GM18505 (cell line): Measurements from ENCODE around the gene CCDC93.
"Not testable (repeated sequence)": the region's sequence is repeated elsewhere in the genome, so short reads cannot be mapped to it uniquely, and the experiment has no call there.

Source experiments
- ATAC-seq: cut with Tn5 transposase; IDR thresholded peaks from one replicate; pipeline ENCODE4 v1.9.1; 2021; ENCODE audit not compliant: unreplicated experiment
- POLR2A ChIP-seq: IDR thresholded peaks from 4 replicates; pipeline ENCODE4 v1.6.1; 2011; ENCODE audit warnings: borderline replicate concordance; ENCODE audit not compliant: insufficient read depth, insufficient read length; ENCODE audit errors: extremely low read depth

The CCDC93 gene

DNA sequence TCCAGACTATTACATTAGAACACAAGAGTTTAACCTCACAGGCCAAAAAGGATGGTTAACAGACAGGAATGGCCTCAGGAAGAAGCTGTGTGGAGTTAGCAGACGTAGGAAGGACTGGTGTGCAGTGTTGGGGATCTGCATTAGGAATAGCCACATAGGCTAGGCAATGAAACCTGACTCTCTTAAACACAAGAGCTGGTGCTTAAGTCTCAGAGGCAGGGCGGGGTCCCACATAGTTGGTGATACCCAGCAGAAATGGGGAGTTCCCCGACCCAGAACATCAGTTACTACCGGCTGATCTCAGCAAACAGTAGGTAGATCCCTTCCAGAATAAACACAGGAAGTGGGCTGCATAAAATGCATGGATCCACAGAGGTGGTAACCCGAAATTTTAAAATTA lies 64.1 kb downstream of the CCDC93 start:
- TF ChIP-seq POLR2A, result no peak
- no peak for ATAC-seq

DNA sequence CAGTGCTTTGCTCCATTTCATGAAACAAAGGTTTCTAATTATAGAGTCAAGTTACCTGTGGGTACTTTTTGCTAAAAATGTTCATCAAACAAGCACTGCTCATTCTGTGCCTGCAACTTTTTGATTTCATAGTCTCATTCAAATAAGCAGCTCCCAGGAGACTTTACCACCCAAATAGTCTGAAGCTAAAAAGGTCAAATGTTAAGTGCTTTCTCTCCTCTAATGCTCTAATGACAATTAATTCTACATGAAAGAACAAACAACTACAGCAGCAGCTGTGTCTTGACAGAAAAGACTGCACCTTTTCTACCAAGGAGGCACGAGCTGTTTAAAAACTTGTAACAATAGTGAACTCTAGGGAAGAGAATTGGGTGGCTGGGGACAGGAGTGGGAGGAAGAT lies 65.3 kb downstream of the CCDC93 start:
- ATAC-seq, result no peak

DNA sequence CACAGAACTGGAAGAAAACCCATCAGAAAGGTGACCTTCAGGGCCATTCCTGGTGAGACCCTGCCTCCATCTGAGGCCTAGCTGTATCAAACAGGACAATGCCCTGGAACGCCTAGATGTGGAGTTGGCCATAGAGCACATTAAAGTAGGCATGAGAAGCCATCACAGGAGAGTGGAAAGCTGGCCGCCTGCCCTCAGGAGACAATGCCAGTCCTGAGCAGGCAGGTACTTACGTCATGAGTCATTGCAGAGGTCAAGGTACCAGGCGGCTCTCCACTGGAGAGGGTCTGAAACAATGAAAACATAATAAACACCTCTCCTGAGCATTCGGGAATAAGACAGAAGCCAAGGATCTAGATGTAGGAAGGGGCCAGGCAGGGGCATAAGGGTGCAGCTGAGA lies 68.6 kb downstream of the CCDC93 start:
- no peak for ATAC-seq
- no peak for TF ChIP-seq POLR2A

More for the DNA sequence above, 65.3 kb downstream of the CCDC93 start:
- no peak for TF ChIP-seq POLR2A

DNA sequence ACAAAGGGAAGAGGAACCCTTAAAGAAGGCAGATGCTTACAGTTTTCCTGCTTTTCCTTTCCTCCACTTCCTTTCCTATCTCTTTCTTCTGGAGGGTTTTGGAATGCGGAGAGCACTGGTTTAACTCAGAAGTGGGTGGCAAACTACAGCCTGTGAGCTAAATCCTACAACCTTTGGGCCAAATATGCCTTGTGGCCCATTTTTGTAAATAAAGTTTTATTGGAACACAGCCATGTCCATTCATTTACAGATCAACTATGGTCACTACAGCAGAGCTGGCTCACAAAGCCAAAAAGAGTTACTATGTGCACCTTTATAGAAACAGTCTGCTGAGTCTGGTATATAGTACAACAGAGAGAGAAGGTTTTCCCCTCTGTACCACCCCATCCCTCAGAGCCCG lies 69.1 kb downstream of the CCDC93 start:
- no peak for TF ChIP-seq POLR2A
- ATAC-seq, result no peak

DNA sequence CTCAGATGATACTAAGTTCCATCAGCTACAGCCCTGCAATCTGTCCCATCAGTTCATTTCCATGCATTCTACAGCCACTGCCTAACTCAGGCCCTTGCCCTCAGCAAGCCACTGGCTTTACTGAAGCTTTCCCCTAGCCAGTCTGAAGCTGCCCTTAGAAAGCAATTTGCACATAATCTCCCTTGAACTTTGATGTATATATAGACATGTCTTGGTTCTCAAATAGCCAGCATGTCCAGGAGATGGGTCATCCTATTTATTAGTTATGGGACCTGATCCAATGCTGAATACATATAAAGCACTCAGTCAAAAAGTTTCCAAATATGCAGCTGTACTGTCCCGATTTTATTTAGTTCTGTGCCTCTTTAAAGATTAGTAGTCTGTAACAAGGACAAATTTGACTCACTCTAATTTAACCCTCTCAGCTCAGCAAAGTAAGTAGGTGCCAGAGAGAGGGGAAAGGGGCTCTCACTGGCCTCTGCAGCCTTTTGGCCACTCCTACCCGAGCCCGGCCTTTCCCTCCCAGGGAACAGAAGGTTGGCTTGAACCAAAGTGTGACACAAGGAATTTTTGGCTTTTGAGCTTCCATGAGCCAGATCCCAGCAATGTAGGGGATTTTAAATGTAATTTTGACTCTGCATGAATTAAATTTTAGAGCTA lies 70.7 kb downstream of the CCDC93 start:
- no peak for TF ChIP-seq POLR2A
- ATAC-seq, result no peak

DNA sequence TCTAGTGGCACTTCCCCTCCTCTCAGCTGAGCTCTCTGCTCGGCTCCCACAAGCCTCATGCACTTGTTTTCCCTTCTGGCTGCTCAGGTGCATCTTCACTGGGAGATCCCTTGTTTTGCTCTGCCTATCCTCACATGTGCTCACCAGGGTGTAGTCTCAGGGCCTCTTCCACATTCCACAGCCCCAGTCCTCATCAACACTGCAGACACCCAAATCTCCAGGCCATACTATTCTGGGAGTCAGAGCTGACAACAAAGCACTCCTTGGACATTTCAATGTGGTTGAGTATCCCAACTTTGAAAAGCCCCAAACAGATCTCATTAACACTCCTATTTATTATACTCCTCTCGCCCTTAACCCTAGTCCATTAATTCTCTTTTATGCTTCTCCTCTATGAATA lies 71.3 kb downstream of the CCDC93 start:
- no peak for TF ChIP-seq POLR2A
- ATAC-seq, result no peak

DNA sequence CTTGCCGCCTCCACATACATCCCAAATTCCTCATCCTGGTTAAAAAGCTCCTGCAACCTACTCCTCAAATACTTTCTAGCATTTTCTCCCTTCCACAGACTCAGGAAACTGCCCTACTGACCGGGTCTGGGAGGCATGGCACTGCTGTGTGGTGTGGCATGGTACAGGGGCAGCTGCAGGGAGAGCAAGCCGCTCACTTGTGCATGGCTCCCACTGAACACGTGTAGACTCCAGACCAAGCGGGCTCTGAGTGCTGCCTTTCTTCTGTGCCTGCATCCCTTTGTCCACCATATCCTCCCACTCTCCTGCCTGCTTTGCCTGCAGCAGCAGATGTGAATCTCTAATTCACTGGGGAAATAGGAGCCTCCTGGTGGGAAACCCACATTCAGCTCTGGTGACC lies 72.2 kb downstream of the CCDC93 start:
- no peak for ATAC-seq

DNA sequence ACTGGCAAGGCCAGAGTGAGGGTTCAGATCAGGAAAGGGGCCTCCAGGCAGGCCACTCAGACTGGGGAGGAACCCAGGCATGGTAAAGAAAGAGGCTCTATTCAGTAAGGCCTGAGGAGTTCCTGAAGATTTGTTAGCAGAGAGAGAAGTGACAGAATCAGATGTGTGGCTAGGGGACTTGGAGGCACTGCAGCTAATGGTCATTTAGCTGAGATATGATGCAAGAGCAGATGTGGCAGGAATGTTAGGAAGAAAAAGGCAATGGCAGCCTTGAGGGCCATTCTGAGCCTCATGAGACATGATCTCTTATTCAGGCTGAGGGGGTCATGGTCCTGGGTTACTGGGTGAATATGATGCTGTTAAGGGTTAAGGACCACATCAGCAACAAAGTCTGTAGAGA lies 73.4 kb downstream of the CCDC93 start:
- ATAC-seq, result no peak
- no peak for TF ChIP-seq POLR2A

More for the DNA sequence above, 72.2 kb downstream of the CCDC93 start:
- no peak for TF ChIP-seq POLR2A

DNA sequence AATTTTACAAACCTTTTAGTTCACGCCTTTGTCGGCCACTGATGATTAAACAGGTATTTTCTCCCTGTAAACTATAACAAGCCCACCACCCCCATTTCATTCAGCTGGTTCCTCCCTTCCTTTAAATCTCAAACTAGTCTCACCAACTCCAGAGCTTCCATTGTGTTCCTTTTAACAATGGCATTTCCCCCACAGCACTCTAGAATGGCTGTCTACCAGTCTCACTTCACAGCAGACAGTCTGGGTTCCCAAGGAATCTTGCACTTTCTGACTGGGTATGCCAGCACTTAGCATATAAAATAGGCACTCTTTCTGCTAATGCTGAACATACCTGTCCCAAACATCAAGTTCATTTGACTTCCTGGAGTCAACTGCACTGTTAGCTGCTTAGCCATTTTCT lies 75.3 kb downstream of the CCDC93 start:
- ATAC-seq, result no peak
- no peak for TF ChIP-seq POLR2A

DNA sequence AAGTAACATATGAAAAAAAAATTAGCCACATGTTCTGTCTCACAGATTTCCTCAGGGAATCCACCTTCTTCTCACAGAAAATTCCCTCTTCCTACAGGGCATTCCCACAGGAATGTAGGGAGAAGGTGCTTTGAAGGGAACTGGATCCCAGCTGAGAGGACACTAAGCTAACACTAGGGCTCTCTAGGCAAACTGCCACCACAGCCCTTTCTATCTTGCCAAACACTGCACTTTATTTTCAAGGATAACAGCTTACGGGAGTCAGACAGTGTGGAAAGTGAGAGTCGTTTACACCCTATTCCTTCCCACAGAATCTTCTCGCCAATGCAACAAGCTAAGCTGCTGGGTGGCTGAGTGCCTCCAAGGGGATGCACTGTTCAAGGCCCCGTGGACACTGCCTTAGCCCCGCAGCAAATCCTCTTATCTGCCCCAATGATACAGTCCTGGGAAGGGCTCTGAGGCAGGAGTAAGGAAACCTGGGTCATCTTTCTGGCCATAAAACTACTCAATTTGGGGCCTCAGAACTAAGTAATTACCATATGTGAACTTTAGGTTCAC lies 76.9 kb downstream of the CCDC93 start:
- ATAC-seq, result no peak
- no peak for TF ChIP-seq POLR2A

DNA sequence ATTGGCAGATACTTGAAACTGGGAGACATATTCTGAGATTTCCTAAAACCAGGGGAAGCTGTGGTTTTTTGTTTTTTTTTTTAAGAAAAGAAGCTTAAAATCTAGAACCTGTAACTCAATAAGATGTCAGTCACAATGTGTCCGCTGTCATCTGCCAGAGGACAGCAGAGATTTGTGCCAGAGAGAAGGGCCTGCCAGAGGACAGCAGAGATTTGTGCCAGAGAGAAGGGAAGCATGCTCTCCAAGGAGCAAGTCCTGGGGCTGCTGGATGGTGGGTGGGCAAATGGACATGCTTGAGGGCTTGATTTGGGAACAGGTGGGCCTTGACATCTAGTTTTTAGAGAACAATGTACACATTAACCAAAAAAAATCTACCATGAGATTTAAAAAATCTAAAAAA lies 77.9 kb downstream of the CCDC93 start:
- TF ChIP-seq POLR2A, result no peak
- ATAC-seq, result no peak

DNA sequence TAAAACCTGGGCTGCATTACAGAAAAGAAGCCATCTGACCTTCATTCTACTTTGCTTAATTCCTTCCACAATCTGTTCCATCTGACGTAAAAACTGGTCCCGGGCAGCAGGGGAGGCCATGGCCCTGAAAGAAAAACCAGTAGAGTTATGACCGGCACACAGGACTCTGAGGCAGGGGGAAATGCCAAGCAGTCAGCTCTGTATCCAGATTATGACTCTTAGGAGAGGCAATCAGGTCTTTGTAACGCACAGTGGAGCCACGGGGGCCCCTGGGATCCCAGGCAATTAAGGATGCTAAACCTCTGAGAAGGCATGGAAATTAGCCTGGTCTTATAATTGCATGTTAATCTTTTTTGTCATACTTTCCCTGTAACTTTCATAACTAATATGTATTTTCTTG lies 78.4 kb downstream of the CCDC93 start:
- ATAC-seq, result no peak
- no peak for TF ChIP-seq POLR2A

DNA sequence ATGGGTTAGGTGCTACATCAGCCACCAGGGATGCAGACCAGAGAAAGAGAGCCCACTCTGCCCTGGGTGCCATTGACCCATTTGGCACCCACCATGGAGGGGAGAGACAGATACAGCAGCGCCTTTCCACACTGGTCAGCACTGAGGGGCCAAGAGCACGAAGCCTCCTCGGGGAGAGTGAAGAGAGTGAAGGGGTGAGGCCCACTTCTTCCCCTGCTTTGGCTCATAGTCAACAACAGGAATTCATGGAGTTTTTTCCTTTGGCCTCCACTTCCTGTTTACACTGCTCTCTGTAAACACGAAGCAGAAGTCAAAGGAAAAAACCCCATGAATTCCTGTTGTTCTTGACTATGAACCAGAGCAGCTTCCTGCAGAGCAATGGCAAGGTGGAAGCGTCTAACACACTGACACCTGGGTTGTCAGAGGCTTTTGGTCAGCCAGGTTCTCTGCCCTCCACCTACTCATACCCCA lies 80.0 kb downstream of the CCDC93 start:
- TF ChIP-seq POLR2A, result no peak
- ATAC-seq, result no peak

DNA sequence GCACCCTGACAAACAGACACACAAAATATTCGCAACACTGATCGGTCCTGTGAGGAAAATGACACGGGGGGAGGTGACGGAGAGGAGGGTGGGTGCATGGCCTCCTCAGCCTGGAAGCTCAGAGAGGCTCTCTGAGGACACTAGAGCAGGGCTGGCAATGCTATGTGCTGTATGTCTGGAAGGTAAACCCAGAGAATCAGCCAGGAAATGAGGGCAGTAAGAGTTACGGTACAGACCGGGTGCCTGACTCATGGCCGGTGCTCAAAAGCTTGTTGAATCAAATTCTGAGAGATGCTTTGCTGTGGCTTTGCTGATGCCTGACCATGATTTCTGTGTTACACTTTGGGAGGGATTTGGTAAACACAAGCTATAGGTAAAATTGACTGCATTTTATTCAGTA lies 81.9 kb downstream of the CCDC93 start:
- no peak for TF ChIP-seq POLR2A

DNA sequence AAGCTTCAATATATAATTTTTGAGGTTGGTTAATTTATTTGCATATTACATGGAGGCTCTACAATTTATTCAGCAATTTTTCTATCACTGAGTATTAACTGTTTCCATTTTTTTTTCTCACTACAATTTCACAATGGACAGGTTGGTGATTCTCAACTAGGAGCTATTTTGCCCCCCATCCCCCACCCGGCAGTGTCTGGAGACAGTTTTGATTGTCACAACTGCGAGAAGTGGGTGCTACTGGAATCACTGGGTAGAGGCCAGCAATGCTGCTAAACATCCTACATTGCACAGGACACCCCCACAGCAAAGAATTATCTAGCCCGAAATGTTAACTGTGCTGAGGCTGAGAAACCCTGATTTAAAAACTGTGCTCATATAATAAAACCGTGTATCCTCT lies 82.6 kb downstream of the CCDC93 start:
- TF ChIP-seq POLR2A, result no peak
- no peak for ATAC-seq

More for the DNA sequence above, 81.9 kb downstream of the CCDC93 start:
- ATAC-seq, result no peak

DNA sequence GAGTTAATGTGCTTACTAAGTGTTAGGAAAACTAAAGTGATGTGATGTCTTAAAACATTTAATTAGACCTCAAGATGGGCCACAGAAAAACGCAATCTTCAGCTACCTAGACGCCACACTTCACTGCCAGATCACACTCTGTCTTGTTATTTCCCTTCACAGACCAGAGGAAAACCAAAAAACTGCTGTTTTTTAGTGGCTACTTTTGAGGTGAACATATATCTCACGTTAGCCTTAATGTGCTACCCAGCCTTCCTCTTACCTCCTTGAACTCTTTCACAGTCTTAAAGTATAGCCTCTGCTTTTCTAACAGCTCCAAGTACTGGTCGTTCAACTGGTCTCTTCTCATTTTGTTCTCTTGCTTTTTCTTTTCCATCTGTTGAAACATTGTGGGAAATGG lies 83.1 kb downstream of the CCDC93 start:
- ATAC-seq, result no peak
- TF ChIP-seq POLR2A, result no peak

DNA sequence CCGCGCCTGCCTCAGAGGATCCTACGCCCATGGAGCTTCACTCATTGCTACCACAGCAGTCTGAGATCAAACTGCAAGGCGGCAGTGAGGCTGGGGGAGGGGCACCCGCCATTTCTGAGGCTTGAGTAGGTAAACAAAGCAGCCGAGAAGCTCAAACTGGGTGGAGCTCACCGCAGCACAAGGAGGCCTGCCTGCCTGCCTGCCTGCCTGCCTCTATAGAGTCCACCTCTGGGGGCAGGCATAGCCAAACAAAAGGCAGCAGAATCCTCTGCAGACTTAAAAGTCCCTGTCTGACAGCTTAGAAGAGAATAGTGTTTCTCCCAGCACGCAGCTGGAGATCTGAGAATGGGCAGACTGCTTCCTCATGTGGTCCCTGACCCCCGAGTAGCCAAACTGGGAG lies 90.4 kb downstream of the CCDC93 start:
- not testable (repeated sequence) for ATAC-seq
